OCI-LY3 (cell line): ENCODE results near the gene USP47.

Experiments used
- H2AFZ ChIP-seq: fragments of 200-600, 300-600 bp; shearing (Covaris generic); 2 replicates; pipeline ENCODE4 v1.6.0; 2014; ENCODE audit warnings: antibody characterized with exemption, low read depth, low read length
- H3K27ac ChIP-seq: fragments of 200-600, 300-600 bp; sonication (generic); 2 replicates; pipeline ENCODE4 v1.5.1; 2014; ENCODE audit warnings: mild to moderate bottlenecking, low read length, moderate library complexity, mixed read lengths
- H3K27me3 ChIP-seq: fragments of 200-600, 300-600 bp; sonication (generic); 2 replicates; pipeline ENCODE4 v1.6.1; 2014; ENCODE audit warnings: low read depth, low read length, mixed read lengths
- H3K36me3 ChIP-seq: fragments of 200-600, 300-600 bp; sonication (generic); replicated peaks from 2 replicates; pipeline ENCODE3; 2014; ENCODE audit warnings: low read depth, low read length, mixed read lengths
- H3K4me1 ChIP-seq: fragments of 300-600, 200-600 bp; sonication (generic); 2 replicates; pipeline ENCODE4 v1.6.1; 2014; ENCODE audit warnings: low read length, mixed read lengths
- H3K4me2 ChIP-seq: fragments of 200-600, 300-600 bp; sonication (generic); 2 replicates; pipeline ENCODE4 v1.6.1; 2014; ENCODE audit warnings: low read length, mixed read lengths
- H3K4me3 ChIP-seq: fragments of 300-600, 200-600 bp; sonication (generic); 2 replicates; pipeline ENCODE4 v1.5.1; 2014; ENCODE audit warnings: antibody characterized with exemption, mild to moderate bottlenecking, low read length, moderate library complexity
- H3K79me2 ChIP-seq: fragments of 300-600, 200-600 bp; shearing (Covaris generic); 2 replicates; pipeline ENCODE4 v1.6.1; 2014; ENCODE audit warnings: mild to moderate bottlenecking, low read length, mixed read lengths
- H3K9ac ChIP-seq: fragments of 300-600, 200-600 bp; shearing (Covaris generic); 2 replicates; pipeline ENCODE4 v1.6.0; 2014; ENCODE audit warnings: mild to moderate bottlenecking, low read length, moderate library complexity
- H3K9me3 ChIP-seq: fragments of 200-600, 300-600 bp; shearing (Covaris generic); 2 replicates; pipeline ENCODE4 v1.6.1; 2014; ENCODE audit warnings: low read length, mixed read lengths; ENCODE audit not compliant: insufficient read depth
- H4K20me1 ChIP-seq: fragments of 200-600, 300-600 bp; sonication (generic); 2 replicates; pipeline ENCODE4 v1.6.1; 2016; ENCODE audit warnings: low read length, mixed read lengths; ENCODE audit not compliant: insufficient read depth
- CTCF ChIP-seq: fragments of 200-600, 300-600 bp; sonication (generic); IDR thresholded peaks from 2 replicates; pipeline ENCODE4 v1.5.1; 2014; ENCODE audit warnings: antibody characterized with exemption, low read length, low read depth
- EZH2phosphoT487 ChIP-seq: fragments of 200-600 bp; shearing (Covaris generic); IDR thresholded peaks from 2 replicates; pipeline ENCODE4 v1.6.1; 2018; ENCODE audit warnings: antibody characterized with exemption, mixed run types, low read depth

Gene USP47

GRCh38 chr11:11978098-11978637 is 136.4 kb downstream of the USP47 start:
- no peaks in the 10 kb centered on the region for H3K36me3 ChIP-seq
- TF ChIP-seq CTCF (no peak), EZH2phosphoT487 (no peak)
- H2AFZ ChIP-seq, result no peak overlapping the region
- H3K4me2 ChIP-seq, result no peak overlapping the region
- H3K79me2 ChIP-seq, result no peaks in the 10 kb centered on the region
- H3K27me3 ChIP-seq, result no peaks in the 10 kb centered on the region; the same call in 1 of the 2 replicates
- H4K20me1 ChIP-seq, result no peaks in the 10 kb centered on the region
- no peak overlapping the region for H3K9ac ChIP-seq
- H3K27ac ChIP-seq, result no peak overlapping the region
- H3K4me1 ChIP-seq, result no peaks in the 10 kb centered on the region
- no peak overlapping the region for H3K4me3 ChIP-seq
- H3K9me3 ChIP-seq, result no peaks in the 10 kb centered on the region

- TF ChIP-seq CTCF (no peak), EZH2phosphoT487 (no peak)
- no peaks in the 10 kb centered on the region for H3K79me2 ChIP-seq
Measured at GRCh38 chr11:11978792-11979487, 137.2 kb downstream of the USP47 start.

GRCh38 chr11:11979488-11980117 is 137.8 kb downstream of the USP47 start:
- H3K27ac ChIP-seq, result no peak overlapping the region
- no peaks in the 10 kb centered on the region for H3K9me3 ChIP-seq
- H2AFZ ChIP-seq, result no peak overlapping the region
- no peaks in the 10 kb centered on the region for H3K36me3 ChIP-seq
- no peak overlapping the region for H3K9ac ChIP-seq
- H3K79me2 ChIP-seq, result no peaks in the 10 kb centered on the region
- no peaks in the 10 kb centered on the region for H3K4me1 ChIP-seq
- no peak overlapping the region for H3K4me2 ChIP-seq
- no peaks in the 10 kb centered on the region for H4K20me1 ChIP-seq
- no peak overlapping the region for H3K4me3 ChIP-seq
- TF ChIP-seq EZH2phosphoT487 (no peak), CTCF (no peak)
- H3K27me3 ChIP-seq, result no peaks in the 10 kb centered on the region; the same call in 1 of the 2 replicates

More at GRCh38 chr11:11978792-11979487, 137.2 kb downstream of the USP47 start:
- Histone ChIP-seq H3K4me2 (no peak overlapping the region), H3K9ac (no peak overlapping the region), H3K27me3 (no peaks in the 10 kb centered on the region; the same call in 1 of the 2 replicates), H4K20me1 (no peaks in the 10 kb centered on the region), H3K9me3 (no peaks in the 10 kb centered on the region), H2AFZ (no peak overlapping the region), H3K4me1 (no peaks in the 10 kb centered on the region), H3K4me3 (no peak overlapping the region), H3K36me3 (no peaks in the 10 kb centered on the region), H3K27ac (no peak overlapping the region)

- no peak overlapping the region for H3K4me3 ChIP-seq
- H3K4me1 ChIP-seq, result no peaks in the 10 kb centered on the region
- H3K79me2 ChIP-seq, result no peaks in the 10 kb centered on the region
- no peak overlapping the region for H3K27ac ChIP-seq
- no peaks in the 10 kb centered on the region; the same call in 1 of the 2 replicates for H3K27me3 ChIP-seq
- no peak overlapping the region for H3K9ac ChIP-seq
- H4K20me1 ChIP-seq, result no peaks in the 10 kb centered on the region
- H3K4me2 ChIP-seq, result no peak overlapping the region
- H3K36me3 ChIP-seq, result no peaks in the 10 kb centered on the region
- no peak overlapping the region for H2AFZ ChIP-seq
- H3K9me3 ChIP-seq, result no peaks in the 10 kb centered on the region
- TF ChIP-seq CTCF (no peak), EZH2phosphoT487 (no peak)
Measured at GRCh38 chr11:11980200-11980599, 138.4 kb downstream of the USP47 start.
